ENCODE results near the gene OOSP4A.
"Not testable (repeated sequence)": the region's sequence is repeated elsewhere in the genome, so short reads cannot be mapped to it uniquely, and the experiment has no call there.

Gene OOSP4A

DNA sequence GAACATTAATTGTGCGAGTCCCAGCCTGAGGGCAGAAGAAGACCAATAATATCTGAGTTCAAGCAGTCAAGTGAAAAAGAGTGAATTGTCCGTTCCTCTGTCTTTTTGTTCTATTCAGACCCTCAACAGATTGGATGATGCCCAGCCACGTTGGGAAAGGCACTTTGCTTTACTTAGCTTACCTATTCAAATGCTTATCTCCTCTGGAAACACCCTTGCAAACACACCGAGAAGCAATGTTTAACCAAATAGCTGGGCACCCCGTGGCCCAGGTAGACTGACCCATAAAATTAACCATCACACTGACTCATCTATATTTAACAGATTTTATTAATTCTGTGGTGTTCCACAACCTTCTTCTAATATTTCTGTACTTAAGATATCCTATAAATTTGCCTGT lies 9.3 kb downstream of the OOSP4A start:
- no peak for DNase-seq

DNA sequence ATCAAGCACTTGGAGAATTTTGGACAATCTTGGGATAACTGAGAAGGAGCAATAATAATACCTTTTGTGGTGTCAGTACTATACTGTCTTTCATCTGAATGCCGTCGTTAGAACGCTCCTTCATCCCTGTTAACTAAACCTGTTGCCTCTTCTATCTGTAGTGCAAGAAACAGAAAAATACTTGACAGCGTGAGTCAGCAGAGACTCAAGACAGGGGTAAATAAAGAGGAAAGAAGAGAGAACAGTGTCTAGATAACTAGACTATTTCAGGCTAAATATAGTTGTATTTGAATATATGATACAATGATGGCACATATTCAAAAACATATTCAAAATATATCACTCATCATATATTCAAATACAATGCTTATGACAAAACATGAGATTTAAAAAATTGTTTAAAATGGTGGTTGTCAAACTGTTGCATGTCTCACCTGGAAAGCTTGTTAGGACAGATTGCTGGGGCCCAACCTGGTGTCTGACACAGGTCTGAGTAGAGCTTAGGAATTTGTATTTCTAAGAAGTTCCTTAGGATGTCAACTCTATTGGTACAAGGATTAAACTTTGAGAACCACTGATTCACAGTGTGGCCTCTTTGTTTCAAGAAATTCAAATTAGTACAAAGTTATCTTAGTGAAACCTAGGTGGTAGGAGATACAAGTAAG lies 17.4 kb downstream of the OOSP4A start:
- DNase-seq, result no peak

DNA sequence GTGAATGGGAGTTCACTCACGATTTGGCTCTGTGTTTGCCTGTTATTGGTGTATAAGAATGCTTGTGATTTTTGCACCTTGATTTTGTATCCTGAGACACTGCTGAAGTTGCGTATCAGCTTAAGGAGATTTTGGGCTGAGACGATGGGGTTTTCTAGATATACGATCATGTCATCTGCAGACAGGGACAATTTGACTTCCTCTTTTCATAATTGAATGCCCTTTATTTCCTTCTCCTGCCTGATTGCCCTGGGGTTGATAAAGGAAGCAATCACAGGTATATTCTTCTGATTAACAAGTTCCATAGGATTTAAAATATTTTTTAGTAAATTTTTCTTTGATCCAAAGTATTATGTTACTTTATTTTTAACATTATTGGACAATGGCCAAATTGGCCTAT lies 18.2 kb downstream of the OOSP4A start:
- not testable (repeated sequence) for DNase-seq

DNA sequence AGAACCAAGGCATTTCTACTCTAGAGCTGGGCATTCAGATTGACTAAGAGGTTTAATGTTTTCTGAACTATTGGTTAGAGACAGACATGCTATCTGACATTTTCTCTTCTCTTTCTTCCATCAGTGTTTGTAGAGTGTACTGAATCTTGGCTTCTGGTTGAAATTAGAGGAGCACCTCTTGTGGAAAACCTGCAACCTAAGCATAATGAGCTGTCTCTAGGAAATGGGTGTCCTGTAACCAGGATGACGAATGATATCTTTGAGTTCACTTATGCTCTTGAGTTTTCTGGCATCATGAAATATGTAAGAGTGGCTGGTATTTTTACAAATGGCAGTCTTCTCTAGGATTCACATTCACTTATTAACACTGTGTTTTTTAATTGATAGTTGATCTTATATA lies 19.4 kb downstream of the OOSP4A start:
- DNase-seq, result no peak

DNA sequence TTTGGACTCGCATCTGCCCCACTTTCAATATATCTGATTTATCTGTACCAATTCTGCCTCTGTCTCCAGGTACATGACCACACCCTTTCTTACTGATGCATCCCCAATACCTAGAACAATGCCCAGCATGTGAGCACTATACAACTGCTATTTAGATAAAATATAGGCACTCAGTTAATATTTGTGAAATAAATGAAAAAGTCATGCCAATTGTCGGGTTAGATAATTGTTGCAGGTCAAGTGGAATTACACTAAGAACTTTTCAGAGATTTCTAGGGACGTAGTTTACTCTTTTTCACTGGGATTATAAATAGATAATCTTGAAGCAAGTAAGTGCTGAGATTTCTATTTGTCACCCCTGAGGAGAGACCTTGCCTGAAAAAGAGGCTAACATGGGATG lies 20.5 kb downstream of the OOSP4A start:
- no peak for DNase-seq

DNA sequence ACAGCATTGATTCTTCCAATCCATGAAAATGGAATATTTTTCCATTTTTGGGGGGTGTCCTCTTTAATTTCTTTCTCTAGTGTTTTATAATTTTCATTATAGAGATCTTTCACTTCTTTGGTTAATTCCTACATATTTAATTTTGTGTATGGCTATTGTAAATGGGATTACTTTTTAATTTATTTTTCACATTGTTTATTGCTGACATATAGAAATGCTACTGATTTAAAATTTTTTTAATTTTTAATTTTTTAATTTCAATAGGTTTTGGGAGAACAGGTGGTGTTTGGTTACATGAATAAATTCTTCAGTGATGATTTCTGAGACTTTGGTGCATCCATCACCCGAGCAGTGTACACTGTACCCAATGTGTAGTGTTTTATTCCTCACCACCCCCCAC lies 26.6 kb downstream of the OOSP4A start:
- no peak for DNase-seq

DNA sequence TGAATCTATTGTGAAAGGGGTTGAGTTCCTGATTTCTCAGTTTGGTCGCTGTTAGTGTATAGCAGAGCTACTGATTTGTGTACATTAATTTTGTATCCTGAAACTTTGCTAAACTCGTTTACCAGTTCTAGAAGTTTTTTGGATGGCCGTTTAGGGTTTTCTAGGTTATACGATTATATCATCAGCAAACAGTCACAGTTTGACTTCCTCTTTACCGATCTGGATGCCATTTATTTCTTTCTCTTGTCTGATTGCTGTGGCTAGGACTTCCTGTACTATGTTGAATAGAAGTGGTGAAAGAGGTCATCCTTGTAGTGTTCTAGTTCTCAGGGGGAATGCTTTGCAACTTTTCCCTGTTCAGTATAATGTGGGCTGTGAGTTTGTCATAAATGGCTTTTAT lies 28.6 kb downstream of the OOSP4A start:
- no peak for DNase-seq

DNA sequence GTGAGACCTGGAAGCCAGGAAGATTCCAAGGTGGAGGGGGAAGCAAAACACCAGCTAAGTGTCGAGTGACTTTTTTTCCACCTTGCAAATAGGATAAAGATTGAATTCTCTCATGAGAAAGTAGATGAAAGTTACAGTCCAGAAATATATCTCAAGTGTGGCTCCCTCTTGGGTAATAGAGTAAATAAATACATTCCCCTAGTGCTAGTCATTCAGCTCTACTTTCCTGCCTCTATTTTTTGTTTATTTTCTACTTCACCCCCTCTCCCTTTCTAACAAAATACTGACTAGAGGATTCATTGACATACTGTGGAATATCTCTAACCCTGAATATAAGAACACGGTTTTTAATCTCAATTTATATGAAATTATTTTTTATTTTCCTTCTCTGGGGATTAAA lies 34.0 kb downstream of the OOSP4A start:
- no peak for DNase-seq

DNA sequence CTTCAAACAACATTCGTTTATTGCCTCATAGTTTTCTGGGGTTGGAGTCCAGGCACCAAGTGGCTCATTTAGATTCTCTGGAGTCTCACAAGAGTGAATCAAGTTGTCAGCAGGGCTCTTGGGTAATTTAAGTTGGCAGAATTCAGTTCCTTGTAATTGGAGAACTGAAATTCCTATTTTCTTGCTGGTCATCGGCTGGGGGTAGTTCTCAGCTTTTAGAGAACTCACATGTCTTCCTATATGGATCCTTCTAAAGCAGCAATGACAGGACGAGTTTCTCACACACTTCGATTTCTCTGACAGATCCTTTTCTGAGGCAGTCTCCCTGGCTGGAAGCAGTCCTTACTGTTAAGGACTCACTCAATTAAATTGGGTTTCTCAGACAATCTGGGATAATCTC lies 35.9 kb downstream of the OOSP4A start:
- no peak for DNase-seq

DNA sequence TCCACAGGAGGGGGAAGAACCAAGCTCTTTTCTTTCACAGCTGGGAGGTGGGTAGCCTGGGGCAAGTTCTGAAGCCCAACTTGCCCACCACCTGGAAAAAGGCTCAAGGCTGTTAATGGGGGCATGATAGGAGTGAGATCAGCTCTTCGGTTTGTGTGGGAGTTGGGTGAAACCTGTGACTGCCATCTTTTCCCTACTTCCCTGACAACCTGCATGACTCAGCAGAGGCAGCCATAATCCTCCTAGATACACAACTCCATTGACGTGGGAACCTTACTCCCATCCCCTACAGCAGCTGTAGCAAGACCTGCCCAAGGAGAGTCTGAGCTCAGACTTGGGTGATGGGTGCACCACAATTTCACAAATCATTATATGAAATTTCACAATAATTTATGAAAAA lies 39.9 kb downstream of the OOSP4A start:
- no peak for DNase-seq

DNA sequence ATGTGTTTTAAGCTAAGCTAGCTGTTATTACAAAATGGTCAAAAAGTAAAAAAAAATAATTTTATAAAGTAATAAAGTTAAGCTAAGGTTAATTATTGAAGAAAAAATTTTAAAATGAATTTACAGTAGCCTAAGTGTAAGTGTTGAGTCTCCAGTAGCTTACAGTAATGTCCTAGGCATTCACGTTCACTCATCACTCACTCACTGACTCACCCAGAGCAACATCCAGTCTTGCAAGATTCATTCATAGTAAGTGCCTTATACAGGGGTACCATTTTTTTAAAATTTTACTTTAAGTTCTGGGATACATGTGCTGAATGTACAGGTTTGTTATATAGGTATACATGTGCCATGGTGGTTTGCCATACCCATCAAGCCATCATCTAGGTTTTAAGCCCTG lies 41.5 kb downstream of the OOSP4A start:
- no peak for DNase-seq

DNA sequence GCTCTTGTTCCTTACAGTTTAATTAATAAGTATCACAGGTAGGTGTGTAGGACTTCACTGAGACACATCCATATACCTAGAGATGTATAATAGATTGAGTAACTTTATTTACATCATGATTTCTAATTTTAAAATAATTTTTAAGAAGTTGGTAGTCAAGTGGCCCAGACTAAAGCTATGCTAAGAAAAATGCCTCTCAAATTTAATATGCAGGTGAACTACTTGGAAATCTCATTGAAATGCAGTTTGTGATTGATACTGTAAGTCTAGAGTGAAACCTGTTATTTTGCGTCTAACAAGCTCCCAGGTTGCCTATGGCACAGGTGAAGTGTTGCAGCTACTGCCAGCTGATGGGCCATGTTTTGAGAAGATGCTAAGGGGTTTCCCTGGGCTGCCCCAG lies 53.0 kb downstream of the OOSP4A start, which contains the start of gene OOSP4B:
Gene OOSP4B (plus strand): TSS at position 301 of the 400 bp plus-strand sequence.
- DNase-seq, result no peak

DNA sequence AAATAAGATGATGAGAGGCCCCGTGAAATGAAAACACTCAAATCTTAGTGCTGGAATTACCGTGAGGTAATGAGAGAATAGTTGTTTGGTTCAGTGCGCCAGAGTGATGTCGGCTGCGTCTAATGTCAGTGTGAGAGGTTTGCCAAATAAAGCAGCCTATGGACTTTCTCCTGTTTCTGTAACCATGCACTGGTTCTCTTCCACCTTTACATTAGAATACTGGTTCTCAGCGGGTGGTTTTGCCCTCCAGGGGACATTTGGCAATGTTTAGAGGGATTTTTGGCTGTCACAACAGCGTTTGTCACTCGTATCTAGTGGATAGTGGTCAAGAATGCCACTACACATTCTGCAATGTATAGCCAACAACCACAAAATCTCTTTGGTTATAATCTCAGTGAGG lies 54.2 kb downstream of the OOSP4A start:
- no peak for DNase-seq

All from amygdala (tissue), 56 donors.